SKM-1 (cell line): ENCODE measurements around the gene MARK1.

Experiments used
- DNase-seq: peaks from one replicate; lab custom pipeline; 2025; ENCODE audit not compliant: unreplicated experiment; lab: John Stamatoyannopoulos, UW

Gene MARK1

GRCh38 chr1:220689666-220690065, 161.7 kb downstream of the MARK1 start:
- DNase-seq, result no peak

- DNase-seq, result peak; percentile 76
Measured at GRCh38 chr1:220690140-220691052, 162.5 kb downstream of the MARK1 start, which contains the start of gene C1orf115. Gene C1orf115 (plus strand): TSS chr1:220690363. CDS start chr1:220690403, 40 bp downstream.

DNA sequence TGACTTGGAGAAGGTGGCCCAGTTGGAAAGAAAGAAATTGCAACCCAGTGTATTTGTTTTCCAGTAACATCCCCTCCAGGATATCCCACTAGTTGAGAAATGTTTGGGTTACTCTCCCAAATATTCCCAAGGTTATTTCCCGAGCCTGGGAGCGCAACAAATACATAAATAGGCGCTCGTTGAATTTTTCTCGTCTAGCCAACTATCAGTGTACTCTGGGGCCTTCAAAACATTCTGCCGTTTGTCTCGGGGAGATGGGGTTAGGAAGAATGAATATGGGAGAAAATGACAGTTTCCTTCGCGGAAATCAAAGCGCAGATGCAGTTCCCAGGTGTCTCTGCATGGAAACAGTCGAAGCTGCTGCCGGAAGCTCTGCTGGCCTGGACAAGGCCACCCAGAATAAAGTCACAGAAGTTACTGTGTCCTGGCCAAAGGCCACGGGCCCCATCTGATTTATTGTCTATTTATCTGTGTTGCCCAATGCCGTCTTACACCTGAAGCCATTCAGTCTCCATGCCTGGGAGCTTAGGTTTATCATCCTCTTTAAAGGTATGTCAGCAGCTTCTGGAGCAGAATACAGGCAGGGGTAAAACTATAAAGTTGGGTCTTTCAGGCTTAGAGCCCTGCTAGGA, 163.2 kb downstream of the MARK1 start:
- no peak for DNase-seq

DNA sequence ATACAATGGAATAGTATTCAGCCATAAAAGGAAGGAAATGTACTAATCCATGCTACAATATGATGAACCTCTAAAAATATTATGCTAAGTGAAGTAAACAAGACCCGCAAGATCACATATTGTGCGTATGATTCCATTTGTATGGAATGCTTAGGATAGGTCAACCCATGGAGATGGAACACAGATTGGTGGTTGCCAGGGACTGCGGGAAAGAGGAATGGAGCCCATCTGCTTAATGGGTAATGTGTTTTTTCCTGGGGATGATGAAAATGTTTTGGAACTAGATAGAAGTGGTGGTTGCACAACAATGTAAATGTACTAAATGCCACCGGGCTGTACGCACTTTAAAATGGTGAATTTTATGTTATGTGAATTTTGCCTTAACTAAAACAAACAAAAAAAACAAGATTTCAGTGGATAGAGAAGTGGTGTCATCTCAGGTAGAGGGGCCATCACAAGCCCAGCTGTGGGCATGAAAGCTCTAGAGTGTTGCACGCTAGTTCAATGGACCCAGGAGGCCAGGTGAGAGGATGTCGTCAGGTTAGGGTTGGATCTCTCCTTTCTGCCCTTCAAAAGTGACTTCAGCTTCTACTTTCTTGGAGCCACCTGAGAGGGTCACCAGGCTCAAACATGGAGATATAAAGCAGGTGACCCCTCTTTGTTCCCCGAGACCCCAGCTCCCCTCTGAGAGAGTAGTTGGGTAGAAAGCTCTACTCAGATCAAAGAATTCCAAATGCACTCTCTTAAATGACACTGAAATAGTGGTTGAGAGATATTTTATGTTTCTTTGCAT, 164.7 kb downstream of the MARK1 start:
- DNase-seq, result no peak

GRCh38 chr1:220694866-220695382, 167.0 kb downstream of the MARK1 start:
- DNase-seq, result no peak

DNA sequence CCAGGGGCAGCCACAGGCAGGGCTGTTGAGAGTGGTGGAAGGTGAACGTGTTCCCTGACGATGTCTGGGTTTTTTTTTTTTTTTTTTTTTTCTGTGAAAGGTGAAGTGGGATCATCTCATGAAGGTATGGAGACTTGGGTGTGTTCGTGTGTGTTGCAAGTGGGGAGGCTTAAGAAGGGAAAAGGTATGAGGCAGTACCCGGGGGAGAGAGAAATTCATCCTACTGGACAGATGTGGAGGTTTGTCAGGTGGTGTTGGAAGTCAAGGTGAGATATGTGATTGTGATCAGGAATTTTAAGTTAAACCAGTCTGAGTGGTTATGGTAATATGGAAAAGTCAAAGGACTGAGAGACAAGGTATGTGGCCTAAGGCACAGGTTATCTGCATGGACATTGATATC, 167.5 kb downstream of the MARK1 start:
- no peak for DNase-seq

DNA sequence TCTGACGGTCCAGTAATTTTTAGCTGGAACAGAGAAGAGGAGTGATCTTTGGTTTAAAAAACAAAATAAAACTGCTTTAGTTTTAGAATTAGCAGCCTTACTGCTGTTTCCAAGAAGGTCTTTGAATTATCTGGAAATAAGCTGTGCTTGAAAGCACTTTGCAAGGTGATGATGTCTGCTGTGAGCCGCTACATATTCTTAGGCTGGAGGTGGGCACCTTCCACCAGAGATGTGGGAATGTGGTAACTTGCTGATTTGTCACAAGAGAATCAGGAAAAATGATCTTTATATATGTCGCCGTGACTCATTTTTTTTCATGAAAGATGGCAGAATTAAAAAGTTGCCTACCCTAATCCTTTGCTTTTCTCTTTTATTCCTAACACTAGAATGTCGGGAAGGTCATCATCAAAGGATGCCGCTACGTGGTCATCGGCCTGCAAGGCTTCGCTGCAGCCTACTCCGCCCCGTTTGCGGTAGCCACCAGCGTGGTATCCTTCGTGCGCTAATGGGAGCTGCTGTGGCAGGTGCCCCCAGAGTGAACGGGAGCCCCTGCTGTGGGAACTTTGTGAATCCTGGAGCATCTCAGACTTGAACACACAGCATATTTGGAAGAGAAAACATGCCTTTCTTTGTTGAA, 168.4 kb downstream of the MARK1 start:
- no peak for DNase-seq

- DNase-seq, result no peak
Measured at GRCh38 chr1:220696863-220697231, 168.9 kb downstream of the MARK1 start.

- no peak for DNase-seq
Measured at GRCh38 chr1:220697326-220697725, 169.4 kb downstream of the MARK1 start.

DNA sequence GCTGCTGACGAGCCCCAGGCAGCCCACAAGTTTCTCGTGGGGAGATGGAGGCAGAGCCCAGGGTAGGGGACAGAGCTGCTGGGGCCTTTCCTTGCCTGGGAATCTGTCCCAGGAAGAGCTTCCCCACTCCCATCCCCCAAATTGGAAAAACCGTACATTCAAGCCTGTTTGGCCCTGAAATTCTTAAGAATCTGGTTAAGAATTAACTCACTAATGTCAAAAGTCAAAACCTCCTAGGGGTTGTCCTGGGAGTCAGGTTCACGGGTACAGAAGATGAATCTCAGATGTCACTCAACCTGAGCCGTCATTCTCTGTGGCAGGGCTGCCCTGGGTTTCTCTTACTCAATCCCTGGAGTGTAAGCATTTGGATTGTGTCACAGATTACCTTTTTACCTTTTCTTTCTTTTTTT, 170.7 kb downstream of the MARK1 start:
- no peak for DNase-seq

GRCh38 chr1:220699044-220699443, 171.1 kb downstream of the MARK1 start:
- no peak for DNase-seq

DNA sequence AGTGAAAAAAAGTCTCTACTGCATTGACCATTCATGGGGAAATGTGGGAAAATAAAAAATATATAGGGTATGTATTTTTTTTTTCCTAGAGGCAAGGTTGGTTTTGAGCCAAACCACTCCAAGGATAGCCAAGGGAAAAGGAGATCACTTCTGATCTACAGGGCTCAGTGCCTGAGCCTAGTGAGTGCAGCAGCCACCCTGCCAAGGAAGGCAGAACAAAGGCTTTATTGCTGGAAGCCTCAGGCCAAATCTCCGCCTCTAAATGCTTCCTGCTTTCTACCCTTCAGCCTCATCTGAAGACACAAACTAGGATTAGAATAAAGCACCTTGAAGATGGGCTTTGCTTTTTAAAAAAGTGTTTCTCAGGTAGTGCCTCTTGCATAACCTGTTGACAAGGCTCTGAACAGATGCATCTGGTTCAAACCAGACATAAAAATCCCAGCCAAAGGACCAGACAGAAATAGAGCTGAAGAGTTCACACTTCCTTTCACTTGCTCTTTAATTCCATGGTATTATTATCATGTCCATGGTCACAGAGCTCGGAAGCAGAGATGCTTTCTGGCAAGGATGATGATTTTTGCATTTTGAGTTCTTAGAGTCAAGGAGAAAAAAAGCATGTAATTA, 172.7 kb downstream of the MARK1 start:
- no peak for DNase-seq

DNA sequence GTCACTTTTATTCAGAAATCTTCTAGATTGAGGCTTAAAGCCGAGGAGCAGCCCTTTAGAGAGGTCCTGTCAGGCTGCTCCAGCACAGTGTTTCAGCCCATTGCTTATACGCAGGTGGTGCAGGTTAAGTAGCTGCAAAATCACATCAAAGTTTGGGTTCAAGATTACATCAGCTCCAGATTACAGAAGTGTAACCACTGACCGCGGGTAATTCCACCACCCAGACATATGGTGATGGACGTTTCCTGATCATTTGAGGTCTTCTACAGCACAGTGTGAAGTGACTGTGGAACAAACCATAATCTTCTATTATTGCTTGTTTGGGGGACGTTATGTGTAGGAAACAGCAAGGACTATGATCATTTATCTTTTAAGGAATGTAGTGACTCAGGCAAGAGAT, 174.0 kb downstream of the MARK1 start:
- no peak for DNase-seq

- DNase-seq, result no peak
Measured at GRCh38 chr1:220702733-220703270, 174.9 kb downstream of the MARK1 start.

- DNase-seq, result peak; percentile 23
Measured at GRCh38 chr1:220703305-220703704, 175.4 kb downstream of the MARK1 start.

DNA sequence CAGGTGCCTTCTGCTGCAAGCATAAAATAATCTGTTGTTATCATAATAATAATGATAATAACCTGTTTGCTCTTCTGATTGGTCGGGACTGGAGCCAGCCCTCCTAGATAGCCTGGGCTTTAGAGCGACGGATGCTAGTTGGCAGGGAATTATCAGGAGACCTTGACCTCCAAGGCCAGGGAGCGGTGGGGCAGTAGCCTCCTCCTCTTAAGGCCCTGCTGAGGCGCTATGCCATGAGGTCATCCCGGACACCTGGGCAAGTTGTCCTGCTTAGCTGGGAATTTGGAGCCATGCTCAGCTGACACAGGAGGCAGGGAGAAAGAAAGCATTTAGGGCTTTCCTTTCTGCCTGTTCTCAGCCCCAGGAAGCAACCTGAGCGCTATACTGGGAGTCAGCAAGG, 177.8 kb downstream of the MARK1 start:
- no peak for DNase-seq

- no peak for DNase-seq
Measured at GRCh38 chr1:220706480-220706879, 178.5 kb downstream of the MARK1 start.

GRCh38 chr1:220707160-220707559, 179.2 kb downstream of the MARK1 start:
- no peak for DNase-seq

DNA sequence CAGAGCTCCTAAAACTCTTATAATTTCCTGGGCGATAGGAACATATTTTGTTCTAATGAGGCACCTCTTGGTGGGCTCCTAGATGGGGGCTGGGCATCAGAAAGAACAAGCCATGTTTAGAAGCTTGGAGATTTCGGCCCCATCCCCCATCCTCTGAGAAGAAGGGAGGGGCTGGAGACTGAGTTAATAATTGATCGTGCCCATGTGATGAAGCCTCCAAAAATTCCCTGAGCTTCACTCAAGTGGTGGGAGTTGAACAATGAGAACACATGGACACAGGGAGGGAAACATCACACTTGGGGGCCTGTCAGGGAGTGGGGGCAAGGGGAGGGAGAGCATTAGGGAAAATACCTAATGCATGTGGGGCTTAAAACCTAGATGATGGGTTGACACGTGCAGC, 180.3 kb downstream of the MARK1 start:
- no peak for DNase-seq
